NCI-H524 treated with DMSO at 0.1 percent for 48 hours (cell line): ENCODE measurements around the gene RNASE13.

Experiments used
- DNase-seq: peaks from one replicate; lab custom pipeline; 2025; lab: John Stamatoyannopoulos, UW

The RNASE13 gene

GRCh38 chr14:21063479-21063878 lies 28.9 kb upstream of the RNASE13 start:
- DNase-seq: no peak

GRCh38 chr14:21061347-21061668 lies 26.7 kb upstream of the RNASE13 start:
- no peak for DNase-seq

GRCh38 chr14:21060614-21061346 lies 26.2 kb upstream of the RNASE13 start:
- no peak for DNase-seq

GRCh38 chr14:21059842-21060613 lies 25.4 kb upstream of the RNASE13 start:
- no peak for DNase-seq

GRCh38 chr14:21058903-21059302 lies 24.3 kb upstream of the RNASE13 start:
- no peak for DNase-seq

- DNase-seq: no peak
These were observed 23.4 kb upstream of the RNASE13 start, which contains the start of gene RNASE8 for GRCh38 chr14:21057803-21058675. Gene RNASE8, plus strand, starts transcription at chr14:21057822. Its CDS starts 71 bp downstream, at chr14:21057893.

GRCh38 chr14:21056520-21057163 lies 22.0 kb upstream of the RNASE13 start:
- no peak for DNase-seq

GRCh38 chr14:21055432-21056117 lies 21.0 kb upstream of the RNASE13 start:
- DNase-seq: no peak

- no peak for DNase-seq
These were observed 20.1 kb upstream of the RNASE13 start for GRCh38 chr14:21054768-21055145.

GRCh38 chr14:21054123-21054767 lies 19.6 kb upstream of the RNASE13 start:
- DNase-seq: no peak

GRCh38 chr14:21053184-21054122 lies 18.8 kb upstream of the RNASE13 start:
- DNase-seq: no peak

GRCh38 chr14:21050597-21050996 lies 16.0 kb upstream of the RNASE13 start:
- DNase-seq: no peak

GRCh38 chr14:21049271-21049673 lies 14.7 kb upstream of the RNASE13 start:
- no peak for DNase-seq

GRCh38 chr14:21048638-21049037 lies 14.0 kb upstream of the RNASE13 start:
- DNase-seq: no peak

- DNase-seq: no peak
These were observed 12.8 kb upstream of the RNASE13 start for GRCh38 chr14:21047378-21047781.

GRCh38 chr14:21043974-21044618 lies 9.5 kb upstream of the RNASE13 start:
- DNase-seq: no peak

GRCh38 chr14:21043387-21043973 lies 8.9 kb upstream of the RNASE13 start:
- no peak for DNase-seq

- no peak for DNase-seq
These were observed 8.3 kb upstream of the RNASE13 start for GRCh38 chr14:21042918-21043317.
